ENCODE data around the gene PRDM12.
"Not testable (repeated sequence)": the region's sequence is repeated elsewhere in the genome, so short reads cannot be mapped to it uniquely, and the experiment has no call there.

The PRDM12 gene

DNA sequence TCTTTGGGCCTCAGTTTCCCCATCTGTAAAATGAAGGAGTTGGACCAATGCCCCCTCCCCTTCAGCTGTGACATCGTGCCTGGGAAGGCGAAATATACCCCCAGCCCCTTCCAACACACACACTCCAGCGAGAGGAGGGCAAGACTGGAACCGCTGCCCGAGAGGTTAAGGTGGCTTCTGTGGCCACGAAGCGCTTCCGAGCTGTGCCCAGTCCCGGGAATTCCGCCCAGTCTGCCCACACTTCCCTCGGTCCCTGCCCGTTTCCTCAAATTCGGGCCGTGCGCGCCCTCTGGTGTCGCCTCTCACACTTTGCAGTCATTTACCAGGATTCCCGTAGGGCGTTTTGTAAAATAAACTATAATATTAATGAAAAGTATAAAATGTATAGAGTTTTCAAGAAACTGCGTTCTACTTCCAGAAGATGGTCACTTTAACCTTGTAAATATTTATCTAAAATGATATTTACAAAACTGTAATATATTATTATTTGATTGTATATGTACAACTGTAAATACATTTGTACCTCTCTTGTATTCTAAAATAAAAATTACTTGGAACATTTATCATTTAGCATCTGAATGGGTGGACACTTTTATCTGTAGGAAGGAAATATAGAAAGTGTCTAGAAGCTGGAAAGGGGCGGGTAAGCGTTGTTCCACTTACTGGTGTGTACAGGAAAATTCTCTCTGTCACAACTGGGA lies 18.2 kb downstream of the PRDM12 start:
- H3K9ac ChIP-seq (ENCODE audit: low read length): no peak overlapping the region
- H3K9me3 ChIP-seq (ENCODE audit: control insufficient read depth, low read length): peaks cover 7% of the 10 kb centered on the region
- peak overlapping the region; percentile 59 for H3K4me3 ChIP-seq (ENCODE audit: low read length)
- H3K27me3 ChIP-seq (replicated peaks; ENCODE audit: control insufficient read depth, insufficient read depth, low read length): peaks cover 13% of the 10 kb centered on the region
- H3K4me1 ChIP-seq (ENCODE audit: control insufficient read depth, insufficient read depth, low read length): peaks cover 8% of the 10 kb centered on the region
- no peaks in the 10 kb centered on the region for H3K36me3 ChIP-seq (ENCODE audit: control insufficient read depth, insufficient read depth, low read length, severe bottlenecking)
- DNase-seq (ENCODE audit: low read depth): peak; percentile 94

DNA sequence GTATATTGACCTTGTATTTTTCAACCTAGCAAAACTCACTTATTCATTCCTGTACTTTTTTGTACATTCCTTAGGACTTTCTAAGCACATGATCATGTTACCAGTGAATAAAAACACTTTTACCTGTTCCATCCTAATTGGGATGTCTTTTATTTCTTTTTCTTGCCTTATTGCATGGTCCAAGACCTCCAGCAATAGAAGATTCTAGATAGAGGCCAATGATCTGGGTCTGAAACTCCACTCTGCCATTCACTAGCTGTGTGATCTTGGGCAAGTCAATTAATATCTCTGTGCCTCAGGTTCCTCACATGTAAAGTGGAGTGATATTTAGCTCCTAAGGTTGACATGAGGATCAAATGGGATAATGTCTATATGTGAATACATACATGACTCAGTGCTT lies 20.7 kb downstream of the PRDM12 start:
- Histone ChIP-seq H3K9me3 (ENCODE audit: control insufficient read depth, low read length) (peaks cover 7% of the 10 kb centered on the region), H3K4me1 (ENCODE audit: control insufficient read depth, insufficient read depth, low read length) (peaks cover 13% of the 10 kb centered on the region), H3K4me3 (ENCODE audit: low read length) (no peak overlapping the region), H3K27me3 (replicated peaks; ENCODE audit: control insufficient read depth, insufficient read depth, low read length) (peaks cover 4% of the 10 kb centered on the region), H3K9ac (ENCODE audit: low read length) (no peak overlapping the region), H3K36me3 (ENCODE audit: control insufficient read depth, insufficient read depth, low read length, severe bottlenecking) (no peaks in the 10 kb centered on the region)
- DNase-seq (ENCODE audit: low read depth): no peak

DNA sequence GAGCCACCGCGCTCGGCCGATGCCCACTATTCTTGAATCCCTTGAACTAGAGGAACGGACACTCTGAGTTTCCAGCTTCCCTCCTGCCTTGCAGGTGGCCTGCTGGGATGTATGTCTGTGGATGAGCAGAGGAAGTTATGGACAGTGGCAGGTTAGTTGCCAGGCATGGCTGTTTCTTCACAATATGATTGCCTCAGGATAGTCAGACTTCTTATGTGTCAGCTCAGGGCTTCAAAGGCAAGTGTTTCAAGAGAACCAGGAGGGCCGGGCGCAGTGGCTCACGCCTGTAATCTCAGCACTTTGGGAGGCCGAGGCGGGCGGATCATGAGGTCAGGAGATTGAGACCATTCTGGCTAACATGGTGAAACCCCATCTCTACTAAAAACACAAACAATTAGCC lies 21.6 kb downstream of the PRDM12 start:
- not testable (repeated sequence) for H3K27me3 ChIP-seq (replicated peaks; ENCODE audit: control insufficient read depth, insufficient read depth, low read length); DNase-seq (ENCODE audit: low read depth); H3K9me3 ChIP-seq (ENCODE audit: control insufficient read depth, low read length); H3K36me3 ChIP-seq (ENCODE audit: control insufficient read depth, insufficient read depth, low read length, severe bottlenecking); H3K9ac ChIP-seq (ENCODE audit: low read length); H3K4me3 ChIP-seq (ENCODE audit: low read length)
- peaks cover 17% of the 10 kb centered on the region for H3K4me1 ChIP-seq (ENCODE audit: control insufficient read depth, insufficient read depth, low read length)

DNA sequence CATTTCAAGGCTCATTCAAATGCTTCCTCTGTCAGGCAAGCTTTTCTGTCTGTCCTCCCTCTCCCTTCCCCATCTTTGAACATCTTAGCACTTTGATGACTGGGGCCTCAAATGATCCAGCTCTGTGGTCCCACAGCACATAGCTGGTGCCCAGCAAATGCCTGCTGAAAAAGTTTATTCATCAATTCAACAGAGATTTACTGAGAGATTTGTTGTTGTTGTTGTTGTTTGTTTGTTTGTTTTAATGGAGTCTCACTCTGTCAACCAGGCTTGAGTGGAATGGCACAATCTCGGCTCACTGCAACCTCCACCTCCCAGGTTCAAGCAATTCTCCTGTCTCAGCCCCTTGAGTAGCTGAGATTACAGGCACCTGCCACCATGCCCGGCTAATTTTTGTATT lies 23.2 kb downstream of the PRDM12 start:
- no peaks in the 10 kb centered on the region for H3K36me3 ChIP-seq (ENCODE audit: control insufficient read depth, insufficient read depth, low read length, severe bottlenecking)
- H3K27me3 ChIP-seq (replicated peaks; ENCODE audit: control insufficient read depth, insufficient read depth, low read length): no peaks in the 10 kb centered on the region
- DNase-seq (ENCODE audit: low read depth): no peak
- H3K9ac ChIP-seq (ENCODE audit: low read length): no peak overlapping the region
- no peak overlapping the region for H3K4me3 ChIP-seq (ENCODE audit: low read length)
- peaks cover 7% of the 10 kb centered on the region for H3K9me3 ChIP-seq (ENCODE audit: control insufficient read depth, low read length)
- peaks cover 9% of the 10 kb centered on the region for H3K4me1 ChIP-seq (ENCODE audit: control insufficient read depth, insufficient read depth, low read length)

DNA sequence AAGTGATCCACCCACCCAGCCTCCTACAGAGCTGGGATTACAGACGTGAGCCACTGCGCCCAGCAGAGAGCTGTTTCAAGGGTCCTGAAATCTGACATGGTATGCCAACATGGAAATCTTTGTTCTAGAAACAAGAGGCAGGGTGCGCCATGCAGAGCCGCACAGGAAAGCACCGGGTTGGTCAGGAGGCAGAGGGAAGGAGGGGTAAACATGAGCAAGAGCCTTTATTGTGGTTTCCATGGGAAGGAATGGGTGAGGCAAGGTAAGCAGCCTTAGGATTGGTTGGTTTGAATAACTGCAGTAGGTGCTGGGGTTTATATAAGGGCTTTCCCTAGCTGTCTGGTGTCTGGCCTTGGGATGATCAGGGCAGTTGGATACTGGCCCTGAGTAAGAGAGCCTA lies 23.7 kb downstream of the PRDM12 start:
- H3K9ac ChIP-seq (ENCODE audit: low read length): no peak overlapping the region
- H3K9me3 ChIP-seq (ENCODE audit: control insufficient read depth, low read length): peaks cover 7% of the 10 kb centered on the region
- no peak for DNase-seq (ENCODE audit: low read depth)
- peaks cover 9% of the 10 kb centered on the region for H3K4me1 ChIP-seq (ENCODE audit: control insufficient read depth, insufficient read depth, low read length)
- H3K27me3 ChIP-seq (replicated peaks; ENCODE audit: control insufficient read depth, insufficient read depth, low read length): no peaks in the 10 kb centered on the region
- no peak overlapping the region for H3K4me3 ChIP-seq (ENCODE audit: low read length)
- H3K36me3 ChIP-seq (ENCODE audit: control insufficient read depth, insufficient read depth, low read length, severe bottlenecking): no peaks in the 10 kb centered on the region

DNA sequence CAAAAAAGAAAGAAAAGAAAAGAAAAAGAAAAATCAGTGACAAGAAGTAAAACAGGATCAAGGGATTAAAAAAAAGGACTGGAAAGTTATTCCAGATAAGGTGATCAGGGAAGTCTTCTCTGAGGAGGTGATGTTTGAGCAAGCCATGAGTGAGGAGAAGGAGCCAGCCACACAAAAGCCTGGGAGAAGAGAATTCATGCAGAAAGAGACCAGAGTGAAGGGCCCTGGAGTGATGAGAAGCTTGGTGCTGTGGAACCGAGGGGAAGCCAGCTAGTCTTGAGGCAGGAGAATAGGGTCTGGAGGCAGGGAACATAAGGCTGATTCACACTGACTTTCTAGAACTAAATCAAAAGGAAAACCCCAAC lies 25.2 kb downstream of the PRDM12 start:
- DNase-seq (ENCODE audit: low read depth): no peak
- Histone ChIP-seq H3K27me3 (replicated peaks; ENCODE audit: control insufficient read depth, insufficient read depth, low read length) (no peaks in the 10 kb centered on the region), H3K36me3 (ENCODE audit: control insufficient read depth, insufficient read depth, low read length, severe bottlenecking) (no peaks in the 10 kb centered on the region), H3K9ac (ENCODE audit: low read length) (peak overlapping the region; percentile 73), H3K4me1 (ENCODE audit: control insufficient read depth, insufficient read depth, low read length) (peaks cover 15% of the 10 kb centered on the region), H3K4me3 (ENCODE audit: low read length) (peak overlapping the region; percentile 83), H3K9me3 (ENCODE audit: control insufficient read depth, low read length) (peaks cover 7% of the 10 kb centered on the region)

DNA sequence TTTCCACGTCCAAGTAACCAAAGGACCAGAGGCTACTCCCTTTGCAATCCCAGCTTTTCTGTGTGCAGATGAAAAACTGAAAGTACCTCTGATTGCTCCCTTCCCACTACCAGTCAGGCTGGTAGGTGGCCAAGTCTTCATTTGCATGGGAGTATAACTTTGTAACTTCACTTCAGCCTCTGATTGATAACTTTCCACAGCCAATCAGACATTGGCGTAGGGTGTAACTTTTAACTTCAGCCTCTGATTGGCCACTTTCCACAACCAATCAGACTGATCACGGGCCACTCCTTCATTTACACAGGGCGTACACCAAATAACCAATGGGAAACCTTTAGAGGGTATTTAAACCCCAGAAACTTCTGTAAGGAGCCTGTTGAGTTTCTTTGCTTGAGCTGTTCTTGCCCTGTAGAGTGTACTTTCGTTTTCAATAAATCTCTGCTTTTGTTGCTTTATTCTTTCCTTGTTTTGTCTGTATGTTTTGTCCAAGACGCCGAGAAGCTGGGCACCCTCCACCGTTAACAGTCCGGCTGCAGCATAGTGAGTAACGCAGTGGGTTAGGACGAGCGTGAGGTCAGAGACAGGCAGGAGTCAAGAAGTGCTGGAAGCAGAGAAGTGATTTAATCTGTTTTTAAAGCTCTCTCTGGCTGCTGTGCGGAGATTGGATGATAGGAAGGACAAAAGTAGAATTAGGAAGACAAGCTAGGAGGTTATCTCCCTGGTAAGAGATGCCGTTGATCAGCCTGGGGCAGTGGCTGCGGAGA lies 25.7 kb downstream of the PRDM12 start:
- Histone ChIP-seq H3K4me1 (ENCODE audit: control insufficient read depth, insufficient read depth, low read length) (peaks cover 19% of the 10 kb centered on the region), H3K36me3 (ENCODE audit: control insufficient read depth, insufficient read depth, low read length, severe bottlenecking) (no peaks in the 10 kb centered on the region), H3K4me3 (ENCODE audit: low read length) (peak overlapping the region; percentile 83), H3K9me3 (ENCODE audit: control insufficient read depth, low read length) (peaks cover 2% of the 10 kb centered on the region), H3K9ac (ENCODE audit: low read length) (peak overlapping the region; percentile 77), H3K27me3 (replicated peaks; ENCODE audit: control insufficient read depth, insufficient read depth, low read length) (no peaks in the 10 kb centered on the region)
- peak; percentile 38 for DNase-seq (ENCODE audit: low read depth)

DNA sequence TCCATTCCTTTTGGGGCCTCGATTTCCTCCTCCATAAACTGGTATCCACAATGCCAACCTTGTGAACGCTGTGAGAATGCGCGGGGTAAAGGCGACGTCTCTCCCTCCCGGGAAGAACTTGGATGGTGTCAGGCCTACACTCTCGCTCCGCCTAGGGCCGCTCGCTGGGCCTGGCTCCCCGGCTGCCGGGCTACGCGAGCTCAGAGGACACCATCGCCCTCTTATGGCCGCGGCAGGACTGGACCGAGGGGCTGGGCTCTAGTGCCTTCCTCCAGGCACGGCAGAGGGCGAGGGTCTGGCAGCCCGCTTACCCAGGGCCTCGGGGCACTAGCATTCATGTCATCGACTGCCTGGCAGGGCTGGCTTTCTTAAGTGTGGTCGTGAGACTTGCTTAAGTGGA lies 27.9 kb downstream of the PRDM12 start:
- Histone ChIP-seq H3K9me3 (ENCODE audit: control insufficient read depth, low read length) (no peaks in the 10 kb centered on the region), H3K9ac (ENCODE audit: low read length) (no peak overlapping the region), H3K4me3 (ENCODE audit: low read length) (no peak overlapping the region), H3K4me1 (ENCODE audit: control insufficient read depth, insufficient read depth, low read length) (peaks cover 19% of the 10 kb centered on the region), H3K36me3 (ENCODE audit: control insufficient read depth, insufficient read depth, low read length, severe bottlenecking) (peaks cover 13% of the 10 kb centered on the region), H3K27me3 (replicated peaks; ENCODE audit: control insufficient read depth, insufficient read depth, low read length) (no peaks in the 10 kb centered on the region)
- DNase-seq (ENCODE audit: low read depth): no peak

DNA sequence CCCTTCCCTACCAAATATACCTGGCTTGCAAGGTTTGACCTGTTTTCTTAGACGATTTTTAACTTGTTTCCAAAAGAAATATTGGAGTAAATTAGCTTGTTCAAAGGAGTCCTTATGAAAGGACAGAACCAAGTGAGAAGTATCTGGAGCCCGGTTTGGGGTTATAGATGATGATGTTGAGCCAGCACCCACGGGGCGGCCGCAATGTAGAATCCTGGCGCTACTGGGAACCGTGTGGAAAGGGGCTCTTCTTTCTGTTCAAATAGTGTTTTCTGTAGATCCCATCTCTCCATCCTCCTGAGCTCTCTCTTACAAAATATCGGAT lies 28.7 kb downstream of the PRDM12 start:
- no peaks in the 10 kb centered on the region for H3K27me3 ChIP-seq (replicated peaks; ENCODE audit: control insufficient read depth, insufficient read depth, low read length)
- peaks cover 19% of the 10 kb centered on the region for H3K4me1 ChIP-seq (ENCODE audit: control insufficient read depth, insufficient read depth, low read length)
- peak overlapping the region; percentile 94 for H3K4me3 ChIP-seq (ENCODE audit: low read length)
- no peak for DNase-seq (ENCODE audit: low read depth)
- no peaks in the 10 kb centered on the region for H3K9me3 ChIP-seq (ENCODE audit: control insufficient read depth, low read length)
- peaks cover 19% of the 10 kb centered on the region for H3K36me3 ChIP-seq (ENCODE audit: control insufficient read depth, insufficient read depth, low read length, severe bottlenecking)
- H3K9ac ChIP-seq (ENCODE audit: low read length): peak overlapping the region; percentile 79

DNA sequence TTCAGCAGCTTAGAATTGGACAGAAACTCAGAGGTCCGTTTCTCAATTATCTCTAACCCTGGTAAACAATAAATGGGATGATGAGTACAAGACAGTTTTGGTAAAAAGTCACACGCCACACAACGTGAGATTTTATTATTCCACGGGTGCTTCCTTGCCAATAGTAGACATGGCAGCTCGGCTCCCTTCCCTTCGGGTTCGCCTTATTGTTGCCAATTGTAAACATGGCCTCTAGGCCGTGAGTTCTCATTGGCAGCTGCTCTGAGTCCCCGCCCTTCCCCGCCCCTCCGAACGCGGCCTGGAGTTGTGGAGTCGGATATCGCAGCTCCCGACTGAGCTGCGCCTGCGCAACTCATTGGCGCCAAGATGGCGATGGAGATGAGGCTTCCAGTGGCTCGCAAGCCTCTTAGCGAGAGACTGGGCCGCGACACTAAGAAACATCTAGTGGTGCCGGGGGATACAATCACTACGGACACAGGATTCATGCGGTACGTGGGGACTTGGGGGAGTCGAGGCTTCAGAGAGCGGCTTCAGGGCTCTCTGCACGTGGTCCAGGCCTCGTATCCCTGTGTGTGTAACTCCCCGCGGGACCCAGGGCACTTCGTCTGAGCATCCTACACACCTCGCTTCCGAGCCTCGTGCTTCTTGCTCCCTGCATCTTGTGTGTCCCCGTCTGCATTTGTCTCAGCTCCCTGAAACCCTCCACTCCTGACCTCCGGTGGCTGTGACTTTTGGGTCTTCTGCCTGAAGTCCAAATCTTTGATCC lies 29.2 kb downstream of the PRDM12 start, which contains the start of gene EXOSC2:
Gene EXOSC2 (plus strand): TSS at position 355 of the 766 bp plus-strand sequence. CDS start 12 bp downstream, at position 367.
- peaks cover 19% of the 10 kb centered on the region for H3K4me1 ChIP-seq (ENCODE audit: control insufficient read depth, insufficient read depth, low read length)
- H3K9me3 ChIP-seq (ENCODE audit: control insufficient read depth, low read length): no peaks in the 10 kb centered on the region
- peak within 1 kb of the TSS; percentile 90 for H3K9ac ChIP-seq (ENCODE audit: low read length)
- DNase-seq (ENCODE audit: low read depth): peak; percentile 99
- no peaks in the 10 kb centered on the region for H3K27me3 ChIP-seq (replicated peaks; ENCODE audit: control insufficient read depth, insufficient read depth, low read length)
- peaks cover 25% of the 10 kb centered on the region for H3K36me3 ChIP-seq (ENCODE audit: control insufficient read depth, insufficient read depth, low read length, severe bottlenecking)
- peak within 1 kb of the TSS; percentile 94 for H3K4me3 ChIP-seq (ENCODE audit: low read length)

DNA sequence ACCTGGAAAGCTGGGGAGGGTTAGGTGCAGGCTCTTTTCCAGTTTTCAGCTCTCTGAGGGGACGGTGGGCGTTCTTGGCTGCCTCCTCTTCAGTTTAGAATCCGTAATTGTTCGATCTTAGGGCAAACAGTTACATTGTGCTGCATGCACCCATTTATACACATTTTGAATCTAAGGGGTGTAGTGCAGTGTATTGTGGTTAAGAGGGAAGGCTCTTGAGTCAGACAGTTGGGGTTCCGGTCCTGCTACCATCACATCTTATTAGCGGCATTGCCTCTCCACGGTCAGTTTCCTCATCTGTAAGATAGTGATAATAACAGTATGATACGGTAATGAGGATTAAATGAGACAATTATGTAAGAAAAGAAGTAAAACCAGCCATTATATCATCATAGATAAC lies 29.8 kb downstream of the PRDM12 start:
- peak overlapping the region; percentile 90 for H3K9ac ChIP-seq (ENCODE audit: low read length)
- peak overlapping the region; percentile 94 for H3K4me3 ChIP-seq (ENCODE audit: low read length)
- no peaks in the 10 kb centered on the region for H3K27me3 ChIP-seq (replicated peaks; ENCODE audit: control insufficient read depth, insufficient read depth, low read length)
- H3K4me1 ChIP-seq (ENCODE audit: control insufficient read depth, insufficient read depth, low read length): peaks cover 19% of the 10 kb centered on the region
- no peaks in the 10 kb centered on the region for H3K9me3 ChIP-seq (ENCODE audit: control insufficient read depth, low read length)
- H3K36me3 ChIP-seq (ENCODE audit: control insufficient read depth, insufficient read depth, low read length, severe bottlenecking): peaks cover 31% of the 10 kb centered on the region
- no peak for DNase-seq (ENCODE audit: low read depth)

Data from adipocyte (in vitro differentiated cells).